ENCODE data around the gene NUDT5. TPM values are rescaled to one million over a fixed set of nuclear protein-coding genes. Genes with fewer than 3 reads are reported as not detected.

NUDT5 gene
- polyA plus RNA-seq, 1 of the 3 experiments (the other 2 are of a cell fraction), result 61.2 TPM

GRCh38 chr10:12187321-12187905 lies 8.3 kb downstream of the NUDT5 start:
- no peaks in the 10 kb centered on the region for H3K27me3 ChIP-seq (ENCODE audit: insufficient read depth)
- H3K9me3 ChIP-seq, result no peaks in the 10 kb centered on the region
- no peak overlapping the region for H3K9ac ChIP-seq
- H4K20me1 ChIP-seq (ENCODE audit: insufficient read depth), result no peaks in the 10 kb centered on the region
- no peaks in the 10 kb centered on the region for H3K4me1 ChIP-seq (ENCODE audit: control insufficient read depth in 1 of 2, insufficient read depth in 2 of 2, low read depth in 1 of 2, low read length in 1 of 2)
- no peak overlapping the region for H3K4me3 ChIP-seq (ENCODE audit: low read depth in 2 of 2, low read length in 1 of 2)
- H3F3A ChIP-seq (replicated peaks; ENCODE audit: insufficient read depth), result no peaks in the 10 kb centered on the region
- POLR2A ChIA-PET, result interaction anchor here (0.6 kb wide), 1 partner anchor 823 kb away, joined by 3 read pairs; no protein-coding TSS in a partner anchor
- H3K27ac ChIP-seq (ENCODE audit: low read depth in 2 of 2, low read length in 1 of 2), result no peak overlapping the region
- peaks cover 31 to 38% of the 10 kb centered on the region in 2 experiments for H3K36me3 ChIP-seq (replicated peaks in 1 of 2; ENCODE audit: control insufficient read depth in 1 of 2, insufficient read depth in 2 of 2, low read length in 1 of 2)
- H2AFZ ChIP-seq (ENCODE audit: low read depth), result no peak overlapping the region
- TF ChIP-seq USF1 (IDR thresholded peaks at IDR 0.05; ENCODE audit: borderline replicate concordance, low read depth) (no peak), RCOR1 (IDR thresholded peaks at IDR 0.05; ENCODE audit: low read length) (no peak), TAF1 (IDR thresholded peaks at IDR 0.05; ENCODE audit: borderline replicate concordance, low read depth, low read length) (no peak), POLR2AphosphoS5 (IDR thresholded peaks at IDR 0.05; ENCODE audit: low read depth, low read length) (no peak), RXRA (IDR thresholded peaks at IDR 0.05; ENCODE audit: borderline replicate concordance, low read depth) (no peak), FOXJ3 (CRISPR knock-in tag; IDR thresholded peaks at IDR 0.05) (no peak), FOXM1 (IDR thresholded peaks at IDR 0.05; ENCODE audit: low read depth) (no peak), MXI1 (IDR thresholded peaks at IDR 0.05; ENCODE audit: low read depth, low read length) (no peak), ELF1 (IDR thresholded peaks at IDR 0.05) (no peak), YY1 (IDR thresholded peaks at IDR 0.05; ENCODE audit: low read depth) (no peak), NRF1 (IDR thresholded peaks at IDR 0.05; ENCODE audit: low read depth, low read length) (no peak), MAX (IDR thresholded peaks at IDR 0.05; ENCODE audit: low read depth) (no peak), GATA2 (CRISPR knock-in tag; IDR thresholded peaks at IDR 0.05) (no peak), SMC3 (IDR thresholded peaks at IDR 0.05; ENCODE audit: low read depth, low read length) (no peak), JUND (IDR thresholded peaks at IDR 0.05) (no peak), CHD2 (IDR thresholded peaks at IDR 0.05; ENCODE audit: low read length, partially characterized antibody) (no peak), EP300 (IDR thresholded peaks at IDR 0.05; ENCODE audit: borderline replicate concordance in 1 of 2, low read depth in 1 of 2, low read length in 1 of 2) (no peak), EZH2phosphoT487 (IDR thresholded peaks at IDR 0.05; ENCODE audit: borderline replicate concordance, low read depth) (no peak)
- TF ChIP-seq, protein P1, sequence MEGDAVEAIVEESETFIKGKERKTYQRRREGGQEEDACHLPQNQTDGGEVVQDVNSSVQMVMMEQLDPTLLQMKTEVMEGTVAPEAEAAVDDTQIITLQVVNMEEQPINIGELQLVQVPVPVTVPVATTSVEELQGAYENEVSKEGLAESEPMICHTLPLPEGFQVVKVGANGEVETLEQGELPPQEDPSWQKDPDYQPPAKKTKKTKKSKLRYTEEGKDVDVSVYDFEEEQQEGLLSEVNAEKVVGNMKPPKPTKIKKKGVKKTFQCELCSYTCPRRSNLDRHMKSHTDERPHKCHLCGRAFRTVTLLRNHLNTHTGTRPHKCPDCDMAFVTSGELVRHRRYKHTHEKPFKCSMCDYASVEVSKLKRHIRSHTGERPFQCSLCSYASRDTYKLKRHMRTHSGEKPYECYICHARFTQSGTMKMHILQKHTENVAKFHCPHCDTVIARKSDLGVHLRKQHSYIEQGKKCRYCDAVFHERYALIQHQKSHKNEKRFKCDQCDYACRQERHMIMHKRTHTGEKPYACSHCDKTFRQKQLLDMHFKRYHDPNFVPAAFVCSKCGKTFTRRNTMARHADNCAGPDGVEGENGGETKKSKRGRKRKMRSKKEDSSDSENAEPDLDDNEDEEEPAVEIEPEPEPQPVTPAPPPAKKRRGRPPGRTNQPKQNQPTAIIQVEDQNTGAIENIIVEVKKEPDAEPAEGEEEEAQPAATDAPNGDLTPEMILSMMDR (IDR thresholded peaks at IDR 0.05), result no peak
- peaks cover 65% of the 10 kb centered on the region for H3K79me2 ChIP-seq (ENCODE audit: insufficient read depth)
- H3K4me2 ChIP-seq, result no peak overlapping the region
- CTCF ChIA-PET, result no interaction called here
- no peak for DNase-seq
- H3K9me2 ChIP-seq, result no peaks in the 10 kb centered on the region
- WGBS (ENCODE audit: low lambda C conversion rate), result 83% methylated on average over 5 of the region's 5 CpGs
